ENCODE data around the gene BGLAP. TPM values are rescaled to one million over a fixed set of nuclear protein-coding genes. Genes with fewer than 3 reads are reported as not detected.

The BGLAP gene
- total RNA-seq, 2 donors from 2014 or later = 0.52 TPM; not detected in 1

- intact Hi-C loops (cut with DNase I) = no loop called here
- WGBS, 2 donors = 90 to 91% methylated on average over 11 of the region's 11 CpGs
- DNase-seq (no peak), ATAC-seq (no peak)
- peaks cover 7% of the 10 kb centered on the region for H3K4me1 ChIP-seq
- peaks cover 0 to 5% of the 10 kb centered on the region in 2 donors for H3K36me3 ChIP-seq (replicated peaks in 1 of 2; ENCODE audit: insufficient read depth in 1 of 2, low read depth in 2 of 2)
- no peak overlapping the region for H3K4me3 ChIP-seq
- H3K9me3 ChIP-seq = no peaks in the 10 kb centered on the region
- H3K27me3 ChIP-seq = no peaks in the 10 kb centered on the region
- no peak for TF ChIP-seq POLR2A (IDR thresholded peaks at IDR 0.05)
- TF ChIP-seq, protein P1, sequence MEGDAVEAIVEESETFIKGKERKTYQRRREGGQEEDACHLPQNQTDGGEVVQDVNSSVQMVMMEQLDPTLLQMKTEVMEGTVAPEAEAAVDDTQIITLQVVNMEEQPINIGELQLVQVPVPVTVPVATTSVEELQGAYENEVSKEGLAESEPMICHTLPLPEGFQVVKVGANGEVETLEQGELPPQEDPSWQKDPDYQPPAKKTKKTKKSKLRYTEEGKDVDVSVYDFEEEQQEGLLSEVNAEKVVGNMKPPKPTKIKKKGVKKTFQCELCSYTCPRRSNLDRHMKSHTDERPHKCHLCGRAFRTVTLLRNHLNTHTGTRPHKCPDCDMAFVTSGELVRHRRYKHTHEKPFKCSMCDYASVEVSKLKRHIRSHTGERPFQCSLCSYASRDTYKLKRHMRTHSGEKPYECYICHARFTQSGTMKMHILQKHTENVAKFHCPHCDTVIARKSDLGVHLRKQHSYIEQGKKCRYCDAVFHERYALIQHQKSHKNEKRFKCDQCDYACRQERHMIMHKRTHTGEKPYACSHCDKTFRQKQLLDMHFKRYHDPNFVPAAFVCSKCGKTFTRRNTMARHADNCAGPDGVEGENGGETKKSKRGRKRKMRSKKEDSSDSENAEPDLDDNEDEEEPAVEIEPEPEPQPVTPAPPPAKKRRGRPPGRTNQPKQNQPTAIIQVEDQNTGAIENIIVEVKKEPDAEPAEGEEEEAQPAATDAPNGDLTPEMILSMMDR (IDR thresholded peaks at IDR 0.05) = no peak
- no peak overlapping the region for H3K27ac ChIP-seq
These were observed 12.0 kb upstream of the BGLAP start for GRCh38 chr1:156229809-156230472.

DNA sequence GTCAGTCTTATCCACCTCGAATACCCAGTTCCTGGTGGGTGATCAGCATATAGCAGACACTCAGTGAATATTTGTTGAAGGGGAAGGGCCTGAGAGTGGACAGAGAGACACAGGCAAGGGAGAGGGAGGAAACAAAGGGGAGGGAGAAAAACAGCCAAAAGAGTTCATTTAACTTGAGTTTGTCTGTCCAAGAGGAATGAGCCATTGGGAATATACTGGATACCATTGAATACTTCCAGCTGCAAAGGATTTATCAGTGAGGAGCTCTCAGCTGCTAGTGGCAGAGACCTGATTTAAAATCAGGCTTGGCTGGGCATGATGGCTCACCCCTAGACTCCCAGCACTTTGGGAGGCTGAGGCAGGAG, 11.5 kb upstream of the BGLAP start:
- H3K27ac ChIP-seq = no peak overlapping the region
- no peaks in the 10 kb centered on the region for H3K27me3 ChIP-seq
- DNase-seq = no peak
- WGBS, 2 donors = 82 to 92% methylated on average over 1 of the region's 1 CpG
- H3K36me3 ChIP-seq (replicated peaks in 1 of 2; ENCODE audit: insufficient read depth in 1 of 2, low read depth in 2 of 2) = peaks cover 0 to 5% of the 10 kb centered on the region in 2 donors
- TF ChIP-seq POLR2A (IDR thresholded peaks at IDR 0.05) = no peak
- TF ChIP-seq, protein P1 (IDR thresholded peaks at IDR 0.05) = no peak
- no peaks in the 10 kb centered on the region for H3K9me3 ChIP-seq
- peaks cover 1% of the 10 kb centered on the region for H3K4me1 ChIP-seq
- no peak for ATAC-seq
- H3K4me3 ChIP-seq = no peak overlapping the region
- intact Hi-C loops (cut with DNase I) = no loop called here

DNA sequence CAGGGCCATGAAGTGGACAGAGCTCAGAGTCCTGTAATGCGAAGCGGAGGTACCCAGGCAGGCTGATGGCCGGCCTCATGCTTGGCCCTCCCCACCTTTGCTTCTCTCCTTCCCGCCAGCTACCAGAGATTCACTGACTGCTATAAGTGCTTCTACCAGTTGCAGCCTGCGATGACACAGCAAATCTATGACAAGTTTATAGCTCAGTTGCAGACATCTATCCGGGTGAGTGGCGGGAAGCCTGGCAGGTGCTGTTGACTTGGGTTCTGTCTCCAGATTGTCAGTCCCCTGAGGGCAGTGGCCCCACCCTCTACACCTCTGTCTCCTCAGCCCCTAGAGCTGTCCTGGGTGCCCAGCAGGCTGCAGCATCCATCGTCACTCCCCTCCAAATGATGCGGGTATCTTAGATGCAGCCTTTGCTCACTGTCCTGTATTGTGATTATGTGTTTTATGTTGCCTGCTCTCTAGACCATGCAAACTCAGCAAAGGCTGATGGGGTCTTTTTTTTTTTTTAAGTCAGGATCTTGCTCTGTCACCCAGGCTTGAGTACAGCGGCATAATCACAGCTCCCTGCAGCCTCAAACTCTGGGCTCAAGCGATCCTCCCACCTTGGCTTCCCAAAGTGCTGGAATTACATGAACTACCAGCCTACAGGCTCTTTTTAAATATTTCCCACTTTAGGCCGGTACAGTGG, 9.6 kb upstream of the BGLAP start:
- no peak for DNase-seq
- Histone ChIP-seq H3K4me3 (no peak overlapping the region), H3K27ac (no peak overlapping the region), H3K4me1 (no peaks in the 10 kb centered on the region), H3K9me3 (no peaks in the 10 kb centered on the region), H3K36me3 (replicated peaks in 1 of 2; ENCODE audit: insufficient read depth in 1 of 2, low read depth in 2 of 2) (peaks cover 0 to 14% of the 10 kb centered on the region in 2 donors), H3K27me3 (no peaks in the 10 kb centered on the region)
- no peak for ATAC-seq
- WGBS, 2 donors = 86 to 97% methylated on average over 8 to 12 of the region's 12 CpGs
- TF ChIP-seq, protein P1 (IDR thresholded peaks at IDR 0.05) = no peak
- no peak for TF ChIP-seq POLR2A (IDR thresholded peaks at IDR 0.05)
- intact Hi-C loops (cut with DNase I) = no loop called here

DNA sequence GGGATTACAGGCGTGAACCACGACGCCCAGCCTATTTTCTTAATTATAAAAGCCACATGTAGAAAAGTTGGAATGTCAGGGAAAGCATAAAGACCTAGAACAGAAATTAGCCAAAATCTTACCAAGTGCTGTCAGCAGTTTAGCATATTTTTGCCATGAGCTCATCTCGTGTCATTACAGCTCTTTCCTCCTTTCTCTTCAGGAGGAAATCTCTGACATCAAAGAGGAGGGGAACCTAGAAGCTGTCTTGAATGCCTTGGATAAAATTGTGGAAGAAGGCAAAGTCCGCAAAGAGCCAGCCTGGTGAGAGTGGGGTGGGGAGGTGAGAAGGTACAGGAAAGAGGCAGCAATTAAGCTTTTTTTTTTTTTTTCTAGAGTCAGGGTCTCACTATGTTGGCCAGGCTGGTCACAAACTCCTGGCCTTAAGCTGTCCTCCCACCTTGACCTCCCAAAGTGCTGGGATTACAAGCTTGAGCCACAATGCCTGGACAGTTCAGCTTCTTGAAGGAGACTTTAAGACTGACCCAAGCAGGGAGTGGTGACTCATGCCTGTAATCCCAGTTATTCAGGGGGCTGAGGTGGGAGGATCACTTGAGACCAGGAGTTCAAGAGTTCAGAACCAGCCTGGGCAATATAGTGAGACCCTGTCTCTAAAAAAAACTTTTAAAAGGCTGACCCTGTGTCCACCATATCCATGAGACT, 8.4 kb upstream of the BGLAP start:
- no peak for TF ChIP-seq POLR2A (IDR thresholded peaks at IDR 0.05)
- TF ChIP-seq, protein P1 (IDR thresholded peaks at IDR 0.05) = no peak
- Histone ChIP-seq H3K4me1 (no peaks in the 10 kb centered on the region), H3K27me3 (no peaks in the 10 kb centered on the region), H3K27ac (no peak overlapping the region), H3K4me3 (no peak overlapping the region), H3K36me3 (replicated peaks in 1 of 2; ENCODE audit: insufficient read depth in 1 of 2, low read depth in 2 of 2) (peaks cover 0 to 17% of the 10 kb centered on the region in 2 donors), H3K9me3 (no peaks in the 10 kb centered on the region)
- 86 to 92% methylated on average over 5 of the region's 5 CpGs for WGBS, 2 donors
- intact Hi-C loops (cut with DNase I) = no loop called here
- DNase-seq (no peak), ATAC-seq (no peak)

Measured in body of pancreas (tissue), 4 donors.